Stimulated activated CD4-positive, alpha-beta T cell treated with anti-CD3 and anti-CD28 coated beads, Interleukin-4, amount 100 ng/mL, for 48 hours (primary cell): ENCODE data around the gene LDLRAD3.

Experiments used
- DNase-seq, 2 donors: peaks; one replicate each; pipeline ENCODE4 v3.0.0-alpha.2; 2020; ENCODE audit warnings: low read depth in 2 of 2

The LDLRAD3 gene

GRCh38 chr11:35955636-35956035, 11.8 kb downstream of the LDLRAD3 start:
- DNase-seq = no peak

GRCh38 chr11:35962369-35963138, 18.7 kb downstream of the LDLRAD3 start:
- no peak for DNase-seq

- no peak for DNase-seq
Measured at GRCh38 chr11:35963911-35964310, 20.0 kb downstream of the LDLRAD3 start.

GRCh38 chr11:35964841-35965240, 21.0 kb downstream of the LDLRAD3 start:
- no peak for DNase-seq

GRCh38 chr11:35967042-35967441, 23.2 kb downstream of the LDLRAD3 start:
- DNase-seq = no peak

GRCh38 chr11:35968386-35969088, 24.7 kb downstream of the LDLRAD3 start:
- no peak for DNase-seq

GRCh38 chr11:35969089-35970042, 25.5 kb downstream of the LDLRAD3 start:
- no peak for DNase-seq

GRCh38 chr11:35970445-35970844, 26.6 kb downstream of the LDLRAD3 start:
- no peak for DNase-seq

GRCh38 chr11:35971841-35972422, 28.1 kb downstream of the LDLRAD3 start:
- no peak for DNase-seq

GRCh38 chr11:35974882-35975589, 31.2 kb downstream of the LDLRAD3 start:
- DNase-seq = no peak

- DNase-seq = no peak
Measured at GRCh38 chr11:35976434-35976833, 32.6 kb downstream of the LDLRAD3 start.

GRCh38 chr11:35978183-35978582, 34.3 kb downstream of the LDLRAD3 start:
- DNase-seq = no peak

GRCh38 chr11:35978891-35979290, 35.0 kb downstream of the LDLRAD3 start:
- DNase-seq = no peak

GRCh38 chr11:35980686-35981390, 37.0 kb downstream of the LDLRAD3 start:
- no peak for DNase-seq

- no peak for DNase-seq
Measured at GRCh38 chr11:35981581-35981980, 37.7 kb downstream of the LDLRAD3 start.

- no peak for DNase-seq
Measured at GRCh38 chr11:35982061-35982460, 38.2 kb downstream of the LDLRAD3 start.

- DNase-seq = no peak
Measured at GRCh38 chr11:35983981-35984380, 40.1 kb downstream of the LDLRAD3 start.

- no peak for DNase-seq
Measured at GRCh38 chr11:35986947-35987346, 43.1 kb downstream of the LDLRAD3 start.

- no peak for DNase-seq
Measured at GRCh38 chr11:35990170-35990569, 46.3 kb downstream of the LDLRAD3 start.

- DNase-seq = no peak
Measured at GRCh38 chr11:35990816-35991215, 47.0 kb downstream of the LDLRAD3 start.
